HG03139 (cell line): ENCODE data around the gene SELENOO.

Experiments used
- ATAC-seq: cut with Tn5 transposase; IDR thresholded peaks from one replicate; pipeline ENCODE4 v1.9.1; 2021; ENCODE audit not compliant: unreplicated experiment

The SELENOO gene

DNA sequence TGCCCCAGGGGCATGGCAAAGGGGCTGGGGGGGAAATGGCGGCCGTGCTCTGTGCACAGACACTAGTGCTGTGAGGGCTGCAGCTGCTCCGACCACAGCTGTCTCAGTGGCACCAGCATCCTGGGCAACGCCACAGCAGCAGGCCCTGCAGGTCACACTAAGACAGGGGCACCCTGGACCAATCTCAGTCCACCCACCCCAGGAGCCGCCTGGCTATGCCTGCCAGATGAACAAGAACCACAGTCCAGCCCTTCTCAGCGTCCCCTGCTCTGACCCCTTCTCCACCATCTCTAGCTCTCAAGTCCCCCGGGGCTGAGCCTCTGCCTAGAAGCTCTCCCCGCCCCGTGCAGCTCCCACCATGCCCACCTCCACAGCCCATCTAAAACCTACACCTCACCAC is 27.6 kb downstream of the SELENOO start:
- ATAC-seq, result no peak

DNA sequence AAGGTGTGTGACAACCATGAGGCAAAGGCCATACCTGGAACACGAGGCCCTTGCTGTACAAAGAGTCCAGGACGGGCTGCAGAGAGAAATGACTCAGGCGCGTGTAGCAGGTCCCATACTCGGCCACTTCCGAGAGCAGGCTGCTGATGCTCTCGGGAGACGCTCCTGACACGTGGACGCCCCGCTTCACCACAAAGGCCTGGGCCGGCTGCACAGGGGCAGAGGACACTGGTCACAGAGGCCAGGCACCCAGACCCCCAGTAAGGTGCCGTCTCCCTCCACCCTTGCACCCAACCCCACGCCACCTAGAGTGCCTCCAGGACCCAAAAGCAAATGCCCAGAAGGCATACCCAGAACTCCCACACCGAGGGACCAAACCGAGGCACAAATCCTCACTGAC is 28.6 kb downstream of the SELENOO start:
- ATAC-seq, result no peak

DNA sequence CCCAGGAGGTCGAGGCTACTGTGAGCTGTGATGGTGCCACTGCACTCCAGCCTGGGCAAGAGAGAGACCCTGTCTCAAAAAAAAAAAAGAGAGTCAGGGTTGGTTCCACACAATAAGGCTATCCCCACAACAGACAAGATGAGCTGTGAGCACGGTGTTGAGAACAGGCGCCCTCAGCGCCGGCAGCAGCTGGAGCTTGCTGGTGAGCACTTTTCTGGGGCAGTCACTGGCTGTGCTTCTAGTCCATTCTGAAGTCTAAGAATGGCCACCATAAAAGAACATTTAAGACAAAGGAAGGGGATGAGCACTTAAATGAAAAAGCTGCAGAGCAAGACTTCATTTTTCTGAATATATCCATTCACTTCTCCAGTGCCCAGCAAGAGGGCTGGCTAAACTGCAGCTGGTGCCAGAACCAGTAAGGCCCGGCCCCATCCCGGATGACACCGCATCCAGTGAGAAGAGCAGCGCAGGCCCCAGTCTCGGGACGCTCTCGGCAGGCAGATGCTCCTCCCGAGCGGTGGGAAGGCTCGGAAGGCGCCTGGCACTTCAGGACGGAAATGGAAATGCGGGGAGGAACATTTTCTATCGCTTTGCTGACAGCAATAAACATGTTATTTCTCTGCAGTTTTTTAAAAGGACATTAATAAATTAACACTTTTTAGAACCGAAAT is 31.8 kb downstream of the SELENOO start:
- no peak for ATAC-seq

DNA sequence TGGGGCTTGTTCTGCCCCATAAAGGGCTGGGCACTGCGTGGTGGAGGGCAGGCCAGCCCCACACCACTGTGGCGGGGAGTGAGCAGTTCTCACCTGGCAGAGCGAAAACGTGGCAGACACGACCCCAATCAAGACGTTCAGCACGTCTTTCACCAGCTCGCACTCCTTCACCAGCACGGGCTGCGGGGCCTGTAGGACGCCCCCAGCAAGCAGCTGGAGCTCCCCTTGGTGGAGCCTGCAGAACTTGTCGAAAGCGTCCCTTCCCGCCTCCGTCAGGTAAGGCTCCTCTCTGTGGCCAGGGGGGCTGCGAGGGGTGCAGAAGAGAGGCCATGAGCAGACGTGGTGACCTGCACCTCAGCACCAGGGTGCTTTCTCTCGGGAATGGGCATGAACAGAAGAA is 32.4 kb downstream of the SELENOO start:
- ATAC-seq, result no peak

DNA sequence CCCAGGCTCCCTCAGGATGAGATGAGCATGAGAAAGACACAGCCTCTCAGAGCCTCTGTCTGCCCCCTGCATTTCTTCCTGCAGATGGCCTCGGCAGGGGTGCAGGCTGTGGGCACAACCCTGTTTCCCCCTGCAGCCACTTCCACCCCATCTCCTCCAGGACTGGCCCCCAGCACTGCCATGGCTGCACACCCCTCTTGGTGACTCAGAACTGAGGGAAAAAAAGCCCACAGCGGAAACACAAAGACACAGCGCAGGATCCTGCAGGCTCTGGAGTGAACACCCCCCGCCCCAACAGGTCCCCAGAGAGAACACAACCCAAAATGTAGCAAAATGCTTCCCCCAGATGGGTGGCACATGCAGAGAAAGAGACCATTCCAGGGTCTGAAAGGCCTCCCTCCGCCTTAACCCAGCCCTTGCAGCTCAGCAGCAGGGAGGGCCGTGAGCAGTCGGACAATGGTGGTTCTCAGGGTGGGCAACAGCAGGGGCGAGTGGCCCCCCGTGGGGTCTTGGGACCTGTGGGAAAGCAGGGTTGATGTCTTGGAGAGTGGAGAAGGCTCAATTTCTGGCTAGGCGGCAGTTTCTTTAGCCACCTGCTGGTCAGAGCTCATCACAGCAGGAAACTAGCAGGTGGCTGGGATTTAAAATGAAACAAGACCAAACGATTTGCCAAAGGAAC is 36.1 kb downstream of the SELENOO start:
- no peak for ATAC-seq

GRCh38 chr22:50238755-50239154 is 37.9 kb downstream of the SELENOO start:
- no peak for ATAC-seq

DNA sequence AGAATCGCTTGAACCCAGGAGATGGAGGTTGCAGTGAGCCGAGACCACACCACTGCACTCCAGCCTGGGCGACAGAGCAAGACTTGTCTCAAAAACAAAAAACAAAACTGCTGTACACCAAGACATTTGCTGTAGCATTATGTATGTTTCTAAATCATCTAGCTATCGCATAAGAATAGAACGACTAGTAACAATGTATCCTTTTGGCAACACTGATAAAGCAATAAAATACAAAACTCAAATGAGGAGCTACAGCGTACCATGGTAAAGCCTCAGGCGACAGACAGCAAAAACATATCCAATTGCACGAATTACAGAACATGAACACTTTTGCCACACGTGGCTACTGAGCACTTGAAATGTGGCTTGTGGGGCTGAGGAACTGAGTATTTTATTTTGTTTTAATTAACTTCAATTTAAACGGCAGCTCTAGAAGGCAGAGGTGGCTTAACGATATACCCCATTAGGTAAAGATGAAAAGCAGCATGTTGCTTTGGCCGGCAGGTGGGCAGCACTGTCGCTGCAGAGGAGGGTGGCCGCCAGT is 41.7 kb downstream of the SELENOO start:
- ATAC-seq, result no peak

GRCh38 chr22:50243685-50244419 is 43.0 kb downstream of the SELENOO start:
- peak; percentile 3 for ATAC-seq

DNA sequence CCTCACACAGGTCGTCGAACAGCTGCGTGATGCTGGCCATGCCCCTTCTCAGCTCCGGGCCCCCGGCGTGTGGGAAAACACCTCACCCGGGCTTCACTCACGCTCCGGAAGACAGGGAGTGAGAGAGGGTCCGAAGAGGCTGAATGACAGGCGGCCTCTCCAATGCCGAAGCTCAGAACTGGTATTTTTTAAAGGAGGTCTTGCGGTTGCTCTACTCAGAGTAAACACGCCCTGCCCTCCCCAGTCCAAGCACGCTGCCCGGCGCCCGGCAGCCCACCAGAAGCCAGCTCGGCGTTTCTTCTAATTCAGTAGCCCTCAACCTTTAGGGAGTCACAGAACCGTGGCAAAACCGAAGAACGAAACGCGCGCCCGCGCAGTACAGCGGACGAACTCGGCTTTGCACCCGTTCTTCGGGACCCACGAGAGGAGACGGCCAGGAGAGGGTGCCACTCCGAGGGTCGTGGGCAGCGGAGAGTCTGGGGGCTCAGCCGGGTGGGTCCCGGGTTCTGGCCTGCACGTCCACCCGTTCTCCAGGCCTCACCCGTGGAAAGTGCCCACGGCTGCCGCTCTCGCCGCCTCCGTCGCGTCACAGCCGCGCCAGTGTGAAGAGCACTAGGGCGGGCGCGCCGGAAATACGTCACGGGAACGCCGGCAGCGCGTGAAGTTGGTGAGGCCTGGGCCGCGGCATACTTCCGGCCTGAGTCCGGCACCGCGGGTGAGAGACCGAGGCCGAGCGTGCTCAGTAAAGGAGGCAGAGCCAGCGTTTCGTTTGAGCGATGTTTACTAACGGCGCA is 43.8 kb downstream of the SELENOO start, which contains the start of gene TUBGCP6:
TUBGCP6 (minus strand) TSS at position 604 of the 794 bp plus-strand sequence; CDS start at position 40, 564 bp downstream.
- ATAC-seq, result peak; percentile 51

DNA sequence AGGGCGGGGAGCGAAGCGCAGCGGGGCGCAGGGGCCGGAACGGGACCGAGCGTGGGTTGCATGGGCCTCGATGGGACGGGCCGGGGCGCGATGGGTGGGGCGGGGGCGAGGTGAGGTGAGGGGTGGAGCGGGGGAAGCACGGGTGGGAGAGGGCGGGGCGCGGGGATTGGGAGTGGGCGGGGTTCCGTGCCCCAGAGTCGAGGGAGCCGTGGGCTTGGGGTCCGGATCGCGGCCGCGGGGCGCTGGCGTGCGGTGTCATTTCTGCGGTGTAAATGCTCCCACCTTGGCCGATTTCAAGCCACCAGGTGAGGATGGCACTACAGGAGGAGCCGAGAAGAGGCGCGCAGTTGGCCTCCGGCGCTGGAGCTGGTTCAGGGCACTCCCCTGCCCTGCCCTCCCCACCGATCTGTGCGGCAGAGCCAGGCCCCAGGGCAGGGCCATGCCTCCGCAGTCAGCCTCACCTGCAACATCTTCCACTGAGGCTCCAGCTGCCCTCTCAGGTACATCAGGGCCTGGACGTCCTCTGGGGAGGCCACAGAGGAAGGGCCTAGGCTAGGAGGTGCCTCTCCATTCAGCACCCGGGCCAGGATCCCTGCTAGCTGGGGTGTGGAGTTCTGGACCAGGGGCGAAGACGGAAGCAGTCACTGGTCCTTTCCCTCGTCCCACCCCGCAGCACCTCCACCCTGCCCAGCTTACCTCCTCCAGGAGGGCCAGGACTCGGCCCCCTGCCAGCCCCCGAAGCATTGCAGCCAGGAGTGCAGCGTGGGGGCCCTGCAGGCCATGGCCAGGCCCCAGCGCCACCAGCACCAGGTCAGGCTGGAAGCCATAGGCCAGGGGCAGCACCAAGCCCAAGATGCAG is 44.6 kb downstream of the SELENOO start:
- peak; percentile 6 for ATAC-seq

DNA sequence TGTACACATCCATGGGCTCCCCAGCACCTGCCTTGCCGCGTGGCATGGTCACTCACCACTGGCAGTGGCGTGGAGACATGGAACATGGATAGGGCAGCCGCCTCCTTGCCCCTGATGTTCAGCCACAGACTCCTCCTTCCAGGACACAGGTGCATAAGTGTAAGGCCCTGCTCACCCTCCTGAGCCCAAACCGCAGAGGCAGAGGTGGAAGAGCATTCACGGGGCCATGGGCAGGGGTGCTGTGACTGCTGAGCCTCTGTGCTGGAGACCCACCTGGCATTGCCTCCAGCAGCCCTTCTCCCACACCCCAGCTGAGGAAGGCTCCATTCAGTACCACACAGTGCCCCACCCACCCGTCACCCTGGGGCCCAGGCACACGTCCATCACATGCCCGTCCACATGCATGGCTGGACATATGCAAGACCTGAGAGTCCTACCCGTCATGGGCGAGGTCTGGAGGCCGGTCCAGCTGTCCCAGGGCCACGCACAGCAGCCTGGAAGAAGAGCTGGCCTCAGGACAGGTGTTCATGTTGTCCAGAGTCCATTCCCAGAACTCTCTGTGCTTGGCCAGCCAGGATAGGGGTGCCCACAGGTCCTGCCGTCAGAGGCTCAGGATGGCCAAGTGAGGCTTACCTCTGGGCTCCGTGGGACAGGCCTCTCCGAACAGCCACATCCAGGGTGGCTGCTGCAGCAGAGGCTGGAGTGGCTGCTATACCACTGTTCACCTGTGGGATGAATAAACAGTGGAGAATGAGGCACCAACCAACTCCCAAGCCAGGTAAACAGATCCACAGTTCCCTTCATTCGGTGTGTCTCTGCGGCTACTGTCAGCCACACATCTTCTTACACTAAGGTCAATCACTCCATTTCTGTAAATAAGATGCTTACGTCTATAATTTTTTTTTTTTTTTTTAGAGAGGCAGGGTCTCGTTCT is 45.7 kb downstream of the SELENOO start:
- ATAC-seq, result no peak

DNA sequence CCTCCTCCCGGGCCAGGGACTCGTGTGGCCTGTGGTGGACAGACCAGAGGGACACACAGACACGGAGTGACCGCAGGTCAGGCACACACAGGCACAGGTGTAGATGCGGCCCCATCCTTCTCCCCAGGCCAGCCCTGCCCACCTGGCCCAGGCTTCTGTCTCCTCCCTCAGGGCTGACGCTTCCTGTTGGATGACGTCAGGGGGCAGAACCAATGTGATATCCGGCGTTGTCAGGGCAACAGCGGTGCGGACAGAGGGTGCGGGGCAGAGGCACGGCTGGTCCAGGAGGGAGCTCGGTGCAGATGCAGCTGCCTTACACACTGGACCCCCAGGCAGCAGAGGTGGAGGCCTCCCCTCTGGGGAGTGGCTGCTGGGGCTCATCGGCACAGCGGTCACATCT is 46.9 kb downstream of the SELENOO start:
- no peak for ATAC-seq

GRCh38 chr22:50248196-50249081 is 47.6 kb downstream of the SELENOO start:
- ATAC-seq, result no peak

- ATAC-seq, result no peak
Observed at GRCh38 chr22:50249341-50250248, 48.8 kb downstream of the SELENOO start.

DNA sequence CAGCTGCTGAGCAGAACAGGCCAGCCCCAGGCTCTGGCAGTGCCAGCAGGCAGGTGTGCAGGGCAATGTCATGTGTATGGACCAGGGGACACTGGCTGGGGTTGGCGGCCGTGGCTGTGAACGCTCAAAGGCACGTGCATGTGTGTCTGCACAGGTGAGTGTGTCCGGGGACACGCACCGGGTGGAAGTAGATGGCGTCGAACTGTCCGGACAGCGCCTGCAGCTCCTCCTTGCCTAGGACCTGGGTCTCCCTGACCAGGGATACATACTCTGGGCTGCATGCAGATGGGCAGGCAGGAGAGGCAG is 49.4 kb downstream of the SELENOO start:
- ATAC-seq, result no peak

DNA sequence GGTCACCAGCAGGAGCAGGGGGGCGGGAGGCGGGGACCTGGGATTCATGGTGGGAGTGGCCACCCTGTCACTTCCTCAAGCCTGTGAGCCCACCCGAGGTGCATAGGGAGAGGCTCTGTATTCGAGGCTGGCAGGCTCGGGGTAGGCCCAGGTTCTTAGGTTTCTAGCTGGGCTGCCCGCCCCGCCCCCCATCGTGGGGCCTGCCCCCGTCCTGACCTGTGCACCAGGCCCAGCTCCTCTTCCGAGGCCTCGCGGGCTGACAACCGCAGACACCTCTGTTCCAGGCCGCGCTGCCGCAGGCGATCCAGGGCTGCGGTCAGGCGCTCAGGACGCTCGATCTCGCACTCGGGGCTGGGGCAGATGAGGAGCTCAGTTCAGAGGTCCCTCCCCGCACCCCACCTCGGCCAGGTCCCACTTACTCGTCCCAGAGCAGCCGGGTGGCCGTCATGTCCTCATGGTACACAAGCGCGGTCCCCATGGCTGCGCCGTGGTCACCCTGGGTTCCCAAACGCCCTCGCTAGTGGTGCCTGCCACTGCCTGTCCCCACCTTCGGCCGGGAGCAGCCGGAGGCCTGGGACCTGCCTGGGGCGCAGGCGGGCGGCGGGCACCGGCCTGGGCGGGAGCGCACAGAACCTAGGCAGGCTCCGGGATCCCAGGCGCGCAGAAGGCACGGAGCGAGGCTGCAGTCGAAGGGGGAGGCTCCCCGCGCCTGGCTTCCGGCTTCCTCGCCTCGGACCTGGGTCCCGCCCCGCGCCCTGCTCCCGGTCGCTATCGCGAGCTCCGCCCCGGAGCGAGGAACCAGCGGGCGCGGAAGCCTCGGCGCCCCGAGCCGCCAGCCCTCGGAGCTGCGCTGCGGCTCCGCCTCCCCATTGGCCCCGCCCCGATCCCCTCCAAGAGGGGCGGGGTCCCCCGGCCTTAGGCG is 50.0 kb downstream of the SELENOO start, which contains the start of gene HDAC10:
HDAC10 (minus strand) TSS at position 711 of the 922 bp plus-strand sequence; CDS start at position 478, 233 bp downstream.
- peak; percentile 44 for ATAC-seq
